Left lung (tissue), 10 donors: ENCODE results near the gene UFD1. TPM values are rescaled to one million over a fixed set of nuclear protein-coding genes. Genes with fewer than 3 reads are reported as not detected.

Experiments used
- ATAC-seq: fragments of 200-7000 bp; cut with Tn5 transposase; one replicate; pipeline ENCODE4 v1.9.1; 2020; ENCODE audit warnings: moderate library complexity
- DNase-seq, 4 donors: peaks; one replicate each; pipeline ENCODE4 v3.0.0-alpha.2; 2013 to 2020
- H3K27ac ChIP-seq, 2 donors: fragments of 200-600 bp; sonication (generic) in 1 of 2; one replicate each; pipeline versions ENCODE4 v1.5.0 to v1.8.0; 2020 to 2021
- H3K27me3 ChIP-seq, 2 donors: fragments of 200-600 bp; sonication (generic) in 1 of 2; one replicate each; pipeline versions ENCODE4 v1.5.0 to v1.8.0; 2020 to 2021
- H3K36me3 ChIP-seq, 2 donors: fragments of 200-600 bp; sonication (generic) in 1 of 2; one replicate each; pipeline versions ENCODE4 v1.5.0 to v1.8.0; 2020 to 2021
- H3K4me1 ChIP-seq, 2 donors: fragments of 200-600 bp; one replicate each; pipeline ENCODE4 v1.8.0; 2021
- H3K4me3 ChIP-seq, 2 donors: fragments of 200-600 bp; sonication (generic) in 1 of 2; one replicate each; pipeline versions ENCODE4 v1.5.0 to v1.8.0; 2020 to 2021; ENCODE audit warnings: mild to moderate bottlenecking in 1 of 2
- H3K9me3 ChIP-seq, 2 donors: fragments of 200-600 bp; sonication (generic) in 1 of 2; one replicate each; pipeline versions ENCODE4 v1.5.0 to v1.8.0; 2020 to 2021
- intact Hi-C, 2 donors: fragments of 100-400 bp; cut with DNase I; formaldehyde crosslinking; loops; one replicate each; pipeline versions ENCODE4 v1.11.2 to v1.14.2; 2022
- polyA plus RNA-seq, 6 donors: library from polyadenylated mRNA; unstranded; fragments of 120-200 nt; gene quantifications; one replicate each; pipeline ENCODE4 v1.2.1, GENCODE V29; 2013; ENCODE audit not compliant: insufficient read length in 6 of 6
- total RNA-seq, 2 donors: library from RNA; stranded (reverse); fragmentation: NEBNext Ultra II Directional; extraction: Animal tissue kit (Norgen Biotek cat#: 25700); gene quantifications; one replicate each; pipeline ENCODE4 v1.2.1, GENCODE V29; 2021
- TF ChIP-seq, protein P1 (sequence below), 2 donors: fragments of 200-600 bp; sonication (generic) in 1 of 2; IDR thresholded peaks; one replicate each; pipeline versions ENCODE4 v1.5.0 to v1.8.0; 2021; ENCODE audit warnings: antibody characterized with exemption in 2 of 2
- donor health status: DM: no; HTN: yes; CAD: no.
- donor health status: DM: no; HTN: no; CAD: no.

Gene UFD1
- total and polyA plus RNA-seq, 8 donors, result 41.7 to 72.9 (median 62.6) TPM

- Histone ChIP-seq H3K27ac (peak overlapping the region; percentile 53 to 83), H3K4me1 (peaks cover 5 to 35% of the 10 kb centered on the region in 2 donors), H3K27me3 (peaks cover 31 to 44% of the 10 kb centered on the region in 2 donors), H3K4me3 (peak overlapping the region; percentile 25 to 48), H3K36me3 (peaks cover 0 to 7% of the 10 kb centered on the region in 2 donors), H3K9me3 (no peaks in the 10 kb centered on the region)
- intact Hi-C loops, result no loop called here
- ATAC-seq (peak; percentile 39), DNase-seq (peak in 1 of 4 donors; percentile 25)
- TF ChIP-seq, protein P1, sequence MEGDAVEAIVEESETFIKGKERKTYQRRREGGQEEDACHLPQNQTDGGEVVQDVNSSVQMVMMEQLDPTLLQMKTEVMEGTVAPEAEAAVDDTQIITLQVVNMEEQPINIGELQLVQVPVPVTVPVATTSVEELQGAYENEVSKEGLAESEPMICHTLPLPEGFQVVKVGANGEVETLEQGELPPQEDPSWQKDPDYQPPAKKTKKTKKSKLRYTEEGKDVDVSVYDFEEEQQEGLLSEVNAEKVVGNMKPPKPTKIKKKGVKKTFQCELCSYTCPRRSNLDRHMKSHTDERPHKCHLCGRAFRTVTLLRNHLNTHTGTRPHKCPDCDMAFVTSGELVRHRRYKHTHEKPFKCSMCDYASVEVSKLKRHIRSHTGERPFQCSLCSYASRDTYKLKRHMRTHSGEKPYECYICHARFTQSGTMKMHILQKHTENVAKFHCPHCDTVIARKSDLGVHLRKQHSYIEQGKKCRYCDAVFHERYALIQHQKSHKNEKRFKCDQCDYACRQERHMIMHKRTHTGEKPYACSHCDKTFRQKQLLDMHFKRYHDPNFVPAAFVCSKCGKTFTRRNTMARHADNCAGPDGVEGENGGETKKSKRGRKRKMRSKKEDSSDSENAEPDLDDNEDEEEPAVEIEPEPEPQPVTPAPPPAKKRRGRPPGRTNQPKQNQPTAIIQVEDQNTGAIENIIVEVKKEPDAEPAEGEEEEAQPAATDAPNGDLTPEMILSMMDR (IDR thresholded peaks at IDR 0.05), result no peak
Measured at GRCh38 chr22:19523240-19524169, 44.5 kb upstream of the UFD1 start.

GRCh38 chr22:19522881-19523239, 43.9 kb upstream of the UFD1 start:
- Histone ChIP-seq H3K9me3 (no peaks in the 10 kb centered on the region), H3K36me3 (peaks cover 0 to 7% of the 10 kb centered on the region in 2 donors), H3K4me3 (peak overlapping the region; percentile 25 to 48), H3K27ac (peak overlapping the region; percentile 53 to 83), H3K27me3 (peaks cover 31 to 44% of the 10 kb centered on the region in 2 donors), H3K4me1 (peaks cover 5 to 35% of the 10 kb centered on the region in 2 donors)
- intact Hi-C loops, result no loop called here
- TF ChIP-seq, protein P1 (IDR thresholded peaks at IDR 0.05), result no peak
- DNase-seq (no peak), ATAC-seq (no peak)

DNA sequence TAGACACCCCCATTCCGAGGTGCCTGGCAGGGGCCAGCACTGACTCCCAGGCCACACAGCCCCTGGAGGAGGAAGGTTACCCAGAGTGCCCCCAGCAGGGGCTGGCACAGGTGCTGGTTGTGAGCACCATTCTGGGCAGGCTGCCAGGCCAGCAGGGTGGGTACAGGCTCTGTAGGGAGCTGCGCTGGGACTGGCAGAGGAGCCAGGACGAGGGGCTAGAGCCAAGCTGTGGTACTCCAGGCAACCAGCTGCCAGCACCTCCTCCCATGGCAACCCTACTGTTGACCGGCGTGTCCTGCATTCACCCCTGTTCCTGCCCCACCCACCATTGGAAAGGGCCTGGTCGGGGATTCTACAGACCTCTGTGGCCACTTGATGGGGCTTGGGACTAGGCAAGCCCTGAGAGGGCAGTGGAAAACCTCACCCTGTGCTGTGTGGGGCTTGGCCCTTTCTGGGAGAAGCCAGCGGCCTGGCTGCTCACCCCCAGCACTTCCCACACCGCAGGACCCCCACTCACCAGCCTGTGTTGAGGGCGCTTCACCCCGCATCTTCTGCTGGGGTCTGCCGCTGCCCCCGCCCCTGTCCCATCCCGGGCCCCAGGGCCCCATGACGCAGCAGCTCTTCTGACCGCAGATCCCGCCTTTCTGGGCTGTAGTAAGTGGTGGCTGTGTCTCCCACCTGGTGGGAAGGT, 43.3 kb upstream of the UFD1 start:
- Histone ChIP-seq H3K4me3 (peak overlapping the region; percentile 25 to 48), H3K27me3 (peaks cover 31 to 44% of the 10 kb centered on the region in 2 donors), H3K4me1 (peaks cover 5 to 32% of the 10 kb centered on the region in 2 donors), H3K27ac (peak overlapping the region; percentile 53 to 83), H3K9me3 (no peaks in the 10 kb centered on the region), H3K36me3 (peaks cover 0 to 8% of the 10 kb centered on the region in 2 donors)
- peak in 1 of 4 donors; percentile 37 for DNase-seq
- intact Hi-C loops, result no loop called here
- no peak for ATAC-seq
- TF ChIP-seq, protein P1 (IDR thresholded peaks at IDR 0.05), result no peak

- Histone ChIP-seq H3K36me3 (peaks cover 0 to 20% of the 10 kb centered on the region in 2 donors), H3K4me3 (peak overlapping the region in 1 of 2 donors; percentile 48), H3K9me3 (no peaks in the 10 kb centered on the region), H3K27me3 (peaks cover 31 to 38% of the 10 kb centered on the region in 2 donors), H3K4me1 (peaks cover 5 to 23% of the 10 kb centered on the region in 2 donors), H3K27ac (peak overlapping the region; percentile 7 to 83)
- intact Hi-C loops, result no loop called here
- DNase-seq, result no peak
- TF ChIP-seq, protein P1 (IDR thresholded peaks at IDR 0.05), result no peak
- no peak for ATAC-seq
Measured at GRCh38 chr22:19520566-19521305, 41.7 kb upstream of the UFD1 start.
